HG03135 (cell line): ENCODE measurements around the gene FXYD6.
"Not testable (repeated sequence)": the region's sequence is repeated elsewhere in the genome, so short reads cannot be mapped to it uniquely, and the experiment has no call there.

ENCODE experiments used
- ATAC-seq: cut with Tn5 transposase; IDR thresholded peaks from one replicate; pipeline ENCODE4 v1.9.1; 2021; ENCODE audit warnings: mild to moderate bottlenecking, moderate library complexity; ENCODE audit not compliant: unreplicated experiment

FXYD6 gene, protein sequence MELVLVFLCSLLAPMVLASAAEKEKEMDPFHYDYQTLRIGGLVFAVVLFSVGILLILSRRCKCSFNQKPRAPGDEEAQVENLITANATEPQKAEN

DNA sequence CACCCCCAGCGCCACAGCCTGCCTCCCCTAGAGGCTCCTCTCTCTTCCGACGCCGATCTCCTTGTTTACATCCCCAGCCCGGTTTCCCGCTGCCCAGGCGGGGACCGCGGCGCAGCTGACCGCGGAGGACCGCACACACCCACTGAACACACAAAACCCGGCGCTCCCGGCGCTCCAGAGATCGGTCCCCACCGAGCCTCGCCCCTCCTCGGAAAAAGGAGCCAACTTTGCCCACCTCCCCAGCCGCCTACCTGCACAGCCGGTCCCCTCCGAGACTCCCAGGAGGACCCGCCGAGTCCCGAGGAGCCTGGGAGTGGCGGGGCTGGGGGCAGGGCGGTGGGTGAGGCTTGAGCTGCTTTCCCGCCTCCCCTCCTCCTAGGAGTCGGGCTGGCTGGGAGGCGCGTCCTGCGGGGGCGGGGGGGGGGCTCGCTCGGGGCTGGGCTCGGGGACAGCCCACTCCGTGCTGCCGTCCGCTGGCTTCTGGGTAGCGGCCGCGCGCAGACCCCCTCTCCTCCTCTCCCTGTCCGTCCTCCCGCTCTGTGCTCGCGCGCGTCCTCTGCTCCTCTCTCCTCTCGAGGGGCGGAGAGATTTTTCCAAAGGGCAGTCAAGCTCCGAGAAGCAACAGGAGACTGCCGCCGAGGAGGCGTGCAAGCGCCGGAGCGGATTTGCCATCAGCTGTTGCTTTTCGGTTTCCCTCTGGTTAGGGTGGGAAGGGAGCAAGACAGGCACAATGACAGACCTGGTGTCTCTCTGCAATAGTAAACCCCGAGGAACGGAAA, at the start of gene FXYD6:
TSS of gene FXYD6 (minus strand) at position 318 of the 779 bp plus-strand sequence. CDS start 33,882 bp downstream, outside the sequence.
- no peak for ATAC-seq

GRCh38 chr11:117926166-117926565, 49.7 kb upstream of the FXYD6 start:
- ATAC-seq: not testable (repeated sequence)

GRCh38 chr11:117925198-117925925, 48.9 kb upstream of the FXYD6 start:
- no peak for ATAC-seq

GRCh38 chr11:117924631-117925170, 48.2 kb upstream of the FXYD6 start:
- no peak for ATAC-seq

DNA sequence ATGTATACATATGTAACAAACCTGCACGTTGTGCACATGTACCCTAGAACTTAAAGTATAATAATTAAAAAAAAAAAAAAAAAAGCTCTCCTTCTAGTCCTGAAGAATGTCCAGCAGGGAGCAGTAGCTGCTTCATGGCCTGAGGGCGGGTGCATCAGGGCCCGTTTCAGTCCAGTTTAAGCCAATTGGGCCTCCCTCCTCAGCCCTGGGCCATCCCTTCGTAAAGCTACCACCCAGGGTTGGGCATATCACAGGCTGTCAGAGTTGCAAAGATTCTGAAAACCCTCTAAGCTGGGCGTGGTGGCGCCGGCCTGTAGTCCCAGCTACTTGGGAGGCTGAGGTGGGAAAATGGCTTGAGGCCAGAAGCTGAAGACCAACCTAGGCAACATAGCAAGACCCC, 47.3 kb upstream of the FXYD6 start:
- ATAC-seq: no peak

GRCh38 chr11:117923275-117923674, 46.8 kb upstream of the FXYD6 start:
- no peak for ATAC-seq

DNA sequence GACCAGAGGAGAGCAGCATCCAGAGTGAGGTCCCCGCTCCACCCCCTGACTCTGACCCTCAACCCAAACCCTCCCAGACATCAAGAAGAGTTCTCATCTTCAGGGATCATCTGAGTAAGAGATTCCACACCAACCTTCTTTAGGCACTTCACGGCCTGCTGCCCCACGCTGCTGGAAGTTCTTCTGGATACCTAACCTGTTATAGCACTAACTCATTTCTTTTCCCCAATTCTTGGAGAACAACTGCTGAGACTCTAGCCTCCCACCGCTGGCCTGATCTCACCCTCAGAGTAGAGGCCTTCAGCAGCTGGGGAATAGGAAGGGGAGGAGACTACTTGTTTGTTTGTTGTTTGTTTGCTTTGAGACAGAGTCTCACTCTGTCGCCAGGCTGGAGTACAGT, 45.4 kb upstream of the FXYD6 start:
- ATAC-seq: no peak

- ATAC-seq: no peak
Observed at GRCh38 chr11:117921456-117921855, 45.0 kb upstream of the FXYD6 start.

DNA sequence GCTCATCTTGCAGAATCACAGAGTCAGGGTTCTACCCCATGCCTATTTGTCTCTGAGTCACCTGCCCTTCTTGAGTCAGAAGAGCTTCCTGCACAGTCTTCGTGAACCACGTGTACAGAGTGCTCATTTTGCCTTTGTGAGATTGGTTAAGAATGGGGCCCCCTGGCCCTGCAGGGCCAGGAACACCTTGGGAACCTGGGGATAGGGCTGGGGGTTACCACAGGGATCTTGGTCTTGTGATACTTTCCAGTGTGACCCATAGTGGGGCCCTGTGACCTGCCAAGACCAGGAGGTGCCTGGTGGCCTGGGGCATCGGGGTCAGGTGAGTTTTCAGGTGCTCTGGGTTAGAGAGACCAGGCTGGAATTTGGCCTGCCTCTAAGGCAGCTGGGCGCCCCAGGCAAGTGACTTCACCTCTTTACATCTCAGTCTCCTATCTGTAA, 43.3 kb upstream of the FXYD6 start:
- ATAC-seq: no peak

DNA sequence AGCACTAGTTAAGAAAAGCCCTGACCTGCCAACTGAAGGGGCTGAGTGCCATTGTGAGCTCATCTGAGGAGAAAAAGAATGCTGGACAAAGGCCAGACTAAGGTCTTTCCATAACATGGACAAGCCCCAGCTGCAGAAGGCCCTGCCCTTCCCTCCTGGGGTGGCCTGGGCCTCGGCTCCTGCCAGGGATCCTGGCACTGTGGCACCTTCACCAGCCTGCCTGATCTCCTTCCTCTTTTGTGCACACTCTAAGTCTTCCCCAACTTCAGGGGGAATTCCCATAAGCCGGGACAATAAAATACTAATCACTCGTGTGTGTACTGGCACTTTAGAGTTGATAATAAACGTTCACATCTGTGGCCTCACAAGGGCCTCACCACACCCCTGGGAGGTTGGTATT, 42.9 kb upstream of the FXYD6 start:
- ATAC-seq: no peak

- ATAC-seq: no peak
Observed at GRCh38 chr11:117918366-117919255, 42.2 kb upstream of the FXYD6 start.

- no peak for ATAC-seq
Observed at GRCh38 chr11:117917591-117918151, 41.2 kb upstream of the FXYD6 start.

GRCh38 chr11:117916956-117917355, 40.5 kb upstream of the FXYD6 start:
- ATAC-seq: no peak

GRCh38 chr11:117915672-117916235, 39.3 kb upstream of the FXYD6 start:
- no peak for ATAC-seq

DNA sequence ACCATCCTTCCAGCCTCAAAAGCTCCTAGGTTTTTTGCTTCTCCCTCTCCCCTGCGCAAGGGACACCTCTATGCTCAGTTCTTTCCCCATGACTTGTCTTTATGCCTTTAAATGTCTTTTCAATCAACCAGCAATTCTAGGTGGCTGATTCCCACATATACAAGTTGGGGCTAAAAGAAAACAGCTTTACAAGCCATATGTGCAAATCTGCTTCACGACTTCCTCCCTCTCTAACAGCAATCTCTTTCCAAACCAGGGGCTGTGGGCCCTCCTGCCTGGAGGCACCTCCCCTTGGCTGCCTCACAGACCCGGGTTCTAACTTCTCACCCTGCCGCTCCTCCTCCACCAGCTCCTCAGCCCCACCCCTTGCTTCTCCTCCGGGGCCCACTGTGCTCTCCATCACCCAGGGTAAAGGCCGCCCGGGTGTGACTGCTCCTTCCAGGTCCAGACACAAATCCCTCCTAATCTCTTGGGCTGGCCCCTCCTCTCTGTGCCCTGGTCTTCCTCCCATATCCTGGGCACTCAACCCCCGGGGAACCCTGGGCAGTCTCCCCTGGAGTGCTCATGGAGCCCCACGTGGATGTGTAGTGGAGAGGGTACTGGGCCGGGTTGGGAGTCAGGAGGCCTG, 38.6 kb upstream of the FXYD6 start:
- no peak for ATAC-seq

- no peak for ATAC-seq
Observed at GRCh38 chr11:117914398-117914761, 37.9 kb upstream of the FXYD6 start.

DNA sequence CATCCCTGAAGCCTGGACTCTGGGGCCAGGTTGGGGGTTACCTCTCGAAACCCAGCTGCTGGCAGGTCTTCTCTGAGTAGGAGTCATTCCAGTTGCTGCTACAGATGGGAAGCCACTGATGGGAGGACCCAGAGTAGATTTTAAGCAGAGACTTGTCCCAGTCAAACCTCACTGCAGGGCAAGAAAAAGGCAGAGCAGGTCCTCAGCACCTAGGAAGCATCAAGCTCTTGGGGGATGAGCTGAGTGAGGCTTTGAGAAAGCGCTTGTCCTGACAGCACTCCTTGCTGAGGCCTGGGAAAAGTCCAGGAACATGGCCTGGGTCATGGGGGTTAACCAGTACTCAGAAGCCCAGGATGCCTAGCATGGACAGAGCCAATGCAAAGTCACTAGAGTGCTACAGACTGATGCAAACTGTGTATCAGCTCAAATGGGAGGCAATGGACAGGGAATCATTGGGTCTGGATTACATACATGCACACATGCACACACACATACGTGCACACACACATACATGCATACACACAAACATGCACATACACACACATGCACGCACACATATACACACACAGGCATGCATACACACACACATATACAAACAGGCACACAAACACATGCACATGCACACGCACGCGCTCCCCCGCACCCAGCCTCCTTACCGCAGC, 37.4 kb upstream of the FXYD6 start:
- no peak for ATAC-seq

DNA sequence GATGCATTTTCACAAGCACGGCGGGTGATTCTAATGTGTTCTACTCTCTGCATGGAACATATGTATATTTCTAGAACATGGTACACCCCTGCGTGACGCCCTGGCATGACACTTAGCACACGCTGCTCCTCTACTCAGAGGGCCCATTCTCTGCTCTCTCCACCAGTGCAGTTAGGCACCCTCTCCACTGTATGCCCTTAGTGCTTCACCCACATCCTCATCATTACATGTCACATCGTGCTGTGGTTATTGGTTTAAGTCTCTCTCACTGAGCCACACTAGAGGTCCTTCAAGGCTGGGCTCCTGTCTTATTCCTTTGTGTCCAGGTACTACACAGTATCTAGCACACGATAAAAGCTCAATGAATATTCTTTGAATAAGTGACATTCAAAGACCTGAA, 36.0 kb upstream of the FXYD6 start:
- no peak for ATAC-seq

GRCh38 chr11:117911694-117912093, 35.2 kb upstream of the FXYD6 start:
- no peak for ATAC-seq
